HG02938 (cell line): Measurements from ENCODE around the gene KIF25.
"Not testable (repeated sequence)": the region's sequence is repeated elsewhere in the genome, so short reads cannot be mapped to it uniquely, and the experiment has no call there.

Source experiments
- ATAC-seq: cut with Tn5 transposase; IDR thresholded peaks from one replicate; pipeline ENCODE4 v1.9.1; 2021; ENCODE audit warnings: mild to moderate bottlenecking, moderate library complexity; ENCODE audit not compliant: unreplicated experiment

KIF25 gene

GRCh38 chr6:167993169-167993568 lies 4.3 kb upstream of the KIF25 start:
- no peak for ATAC-seq

- no peak for ATAC-seq
Observed at GRCh38 chr6:167993831-167994230, 3.6 kb upstream of the KIF25 start.

- no peak for ATAC-seq
Observed at GRCh38 chr6:167995302-167995701, 2.2 kb upstream of the KIF25 start.

- no peak for ATAC-seq
Observed at GRCh38 chr6:167995731-167996151, 1.7 kb upstream of the KIF25 start.

GRCh38 chr6:167996424-167997199 lies 859 bp upstream of the KIF25 start:
- no peak for ATAC-seq

GRCh38 chr6:167998215-167998614 lies 744 bp downstream of the KIF25 start:
- ATAC-seq = no peak

- no peak for ATAC-seq
Observed at GRCh38 chr6:168000198-168001028, 2.9 kb downstream of the KIF25 start.

GRCh38 chr6:168001029-168001332 lies 3.5 kb downstream of the KIF25 start:
- ATAC-seq = no peak

GRCh38 chr6:168001514-168001913 lies 4.0 kb downstream of the KIF25 start:
- not testable (repeated sequence) for ATAC-seq

- no peak for ATAC-seq
Observed at GRCh38 chr6:168002804-168003203, 5.3 kb downstream of the KIF25 start.

GRCh38 chr6:168004023-168004422 lies 6.6 kb downstream of the KIF25 start:
- no peak for ATAC-seq

- ATAC-seq = no peak
Observed at GRCh38 chr6:168004945-168005344, 7.5 kb downstream of the KIF25 start.

- ATAC-seq = no peak
Observed at GRCh38 chr6:168005796-168006195, 8.3 kb downstream of the KIF25 start.

- no peak for ATAC-seq
Observed at GRCh38 chr6:168007592-168008338, 10.3 kb downstream of the KIF25 start.

- no peak for ATAC-seq
Observed at GRCh38 chr6:168009331-168009730, 11.9 kb downstream of the KIF25 start.

- no peak for ATAC-seq
Observed at GRCh38 chr6:168011291-168011690, 13.8 kb downstream of the KIF25 start.

GRCh38 chr6:168012431-168013249 lies 15.2 kb downstream of the KIF25 start:
- ATAC-seq = no peak

- no peak for ATAC-seq
Observed at GRCh38 chr6:168013250-168013915, 15.9 kb downstream of the KIF25 start.

GRCh38 chr6:168014428-168014827 lies 17.0 kb downstream of the KIF25 start:
- ATAC-seq = no peak

- no peak for ATAC-seq
Observed at GRCh38 chr6:168015009-168015408, 17.5 kb downstream of the KIF25 start.
